GM18508 (cell line): ENCODE data around the gene ZNF516.

ENCODE experiments used
- ATAC-seq: cut with Tn5 transposase; IDR thresholded peaks from one replicate; pipeline ENCODE4 v1.9.1; 2021; ENCODE audit warnings: moderate number of reproducible peaks; ENCODE audit not compliant: insufficient read depth, unreplicated experiment

Gene ZNF516

GRCh38 chr18:76319366-76319765 lies 175.7 kb downstream of the ZNF516 start:
- no peak for ATAC-seq

- no peak for ATAC-seq
These were observed 176.4 kb downstream of the ZNF516 start for GRCh38 chr18:76318607-76319006.

- ATAC-seq, result no peak
These were observed 177.9 kb downstream of the ZNF516 start for GRCh38 chr18:76317136-76317535.

DNA sequence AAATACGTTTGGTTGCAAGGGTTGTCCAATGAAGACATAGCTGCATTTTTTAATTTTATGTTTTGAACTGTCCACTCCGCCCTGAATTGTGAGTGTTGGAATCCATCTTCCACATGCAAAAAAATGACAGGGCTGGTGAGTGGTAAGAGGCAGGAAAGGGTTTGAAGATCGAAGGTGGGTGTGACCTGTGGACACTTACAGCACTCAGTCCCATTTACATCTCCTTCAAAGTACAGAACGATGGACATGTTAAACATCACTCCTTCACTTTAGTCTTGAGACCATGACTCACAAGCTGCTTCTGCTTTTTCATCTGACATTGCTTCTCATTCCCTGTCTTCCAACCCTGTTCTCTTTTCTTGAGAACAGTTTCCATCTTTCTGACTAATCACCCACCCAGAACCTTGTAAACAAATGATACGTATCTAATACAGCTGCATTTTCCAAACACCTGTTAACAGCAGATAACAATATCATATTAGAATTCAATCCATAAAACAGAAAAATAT lies 179.3 kb downstream of the ZNF516 start:
- ATAC-seq, result no peak

GRCh38 chr18:76314496-76314895 lies 180.5 kb downstream of the ZNF516 start:
- no peak for ATAC-seq

DNA sequence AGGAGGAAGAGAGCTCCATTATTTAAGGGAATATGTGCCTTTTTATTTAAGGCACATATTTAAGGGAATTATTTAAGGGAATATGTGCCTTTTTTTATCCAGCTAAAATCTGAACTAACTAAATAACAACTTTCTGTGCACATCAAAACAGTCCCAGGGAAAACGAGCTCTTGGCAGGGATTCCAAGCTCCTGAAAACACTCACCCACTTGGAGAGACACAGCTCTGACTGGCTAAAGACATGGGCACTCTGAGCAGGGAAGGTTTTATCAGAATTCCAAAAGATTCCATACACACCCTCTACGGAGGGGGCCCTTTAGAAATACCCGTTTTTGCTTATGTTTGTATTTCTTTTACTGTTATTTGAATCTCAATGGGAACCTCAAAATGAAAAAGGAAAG lies 181.0 kb downstream of the ZNF516 start:
- no peak for ATAC-seq
